ENCODE data around the gene CES4A.
"Not testable (repeated sequence)": the region's sequence is repeated elsewhere in the genome, so short reads cannot be mapped to it uniquely, and the experiment has no call there.

Gene CES4A

DNA sequence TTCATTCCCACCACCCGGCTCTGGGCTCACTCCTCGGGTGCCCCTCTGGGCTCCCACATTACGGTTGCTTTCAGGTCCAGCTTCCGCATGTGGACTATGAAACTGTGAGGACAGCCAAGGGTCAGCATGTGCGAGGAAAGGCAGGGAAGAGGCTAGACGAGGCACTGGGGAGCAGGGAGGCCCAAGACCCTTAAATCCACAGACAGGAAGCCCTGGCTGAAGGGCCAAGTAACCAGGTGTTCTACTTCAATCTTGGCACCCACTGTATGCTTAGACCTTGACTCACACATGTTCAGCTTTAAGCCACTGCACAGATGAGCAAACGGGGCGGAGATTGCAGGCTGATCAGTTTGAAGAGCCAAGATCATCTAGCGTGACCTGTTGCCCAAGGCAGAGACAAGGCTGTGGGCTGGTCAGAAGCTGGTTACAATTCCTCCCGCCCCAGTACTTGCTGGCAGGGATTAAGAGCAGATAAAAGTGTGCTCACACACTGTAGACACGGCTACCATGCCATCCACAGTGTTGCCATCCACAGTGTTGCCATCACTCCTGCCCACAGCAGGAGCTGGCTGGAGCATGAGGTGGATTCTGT, at the start of gene CES4A:
Gene CES4A (plus strand): TSS at position 393 of the 592 bp plus-strand sequence. CDS start 184 bp downstream, at position 577.
- no peak for DNase-seq

DNA sequence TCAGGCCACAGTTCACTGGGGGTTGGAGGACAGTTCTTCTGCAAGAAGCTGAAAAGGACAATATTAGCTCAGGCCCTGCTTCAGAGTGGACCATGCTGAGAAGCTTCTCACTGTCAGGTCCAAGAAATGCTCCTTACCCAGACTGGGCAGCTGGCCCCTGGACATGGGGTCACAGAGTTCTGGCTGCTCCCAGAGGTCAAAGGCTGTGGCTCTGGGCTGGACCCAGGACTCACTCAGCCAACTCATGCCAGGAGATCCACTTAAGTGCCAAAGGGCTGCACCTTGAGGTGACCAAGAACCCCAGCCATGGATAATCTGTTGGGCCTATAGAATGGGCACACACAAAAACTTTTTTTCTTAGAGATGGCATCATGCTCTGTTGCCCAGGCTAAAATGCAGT, 49.0 kb upstream of the CES4A start:
- DNase-seq = no peak

DNA sequence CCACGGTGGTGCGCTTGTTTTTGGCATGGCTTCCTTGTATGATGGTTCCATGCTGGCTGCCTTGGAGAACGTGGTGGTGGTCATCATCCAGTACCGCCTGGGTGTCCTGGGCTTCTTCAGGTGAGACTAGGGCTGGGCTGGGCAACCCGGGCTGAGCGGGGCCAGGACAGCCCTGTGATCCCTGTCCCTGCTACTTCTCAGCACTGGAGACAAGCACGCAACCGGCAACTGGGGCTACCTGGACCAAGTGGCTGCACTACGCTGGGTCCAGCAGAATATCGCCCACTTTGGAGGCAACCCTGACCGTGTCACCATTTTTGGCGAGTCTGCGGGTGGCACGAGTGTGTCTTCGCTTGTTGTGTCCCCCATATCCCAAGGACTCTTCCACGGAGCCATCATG, 48.2 kb upstream of the CES4A start:
- DNase-seq = no peak

DNA sequence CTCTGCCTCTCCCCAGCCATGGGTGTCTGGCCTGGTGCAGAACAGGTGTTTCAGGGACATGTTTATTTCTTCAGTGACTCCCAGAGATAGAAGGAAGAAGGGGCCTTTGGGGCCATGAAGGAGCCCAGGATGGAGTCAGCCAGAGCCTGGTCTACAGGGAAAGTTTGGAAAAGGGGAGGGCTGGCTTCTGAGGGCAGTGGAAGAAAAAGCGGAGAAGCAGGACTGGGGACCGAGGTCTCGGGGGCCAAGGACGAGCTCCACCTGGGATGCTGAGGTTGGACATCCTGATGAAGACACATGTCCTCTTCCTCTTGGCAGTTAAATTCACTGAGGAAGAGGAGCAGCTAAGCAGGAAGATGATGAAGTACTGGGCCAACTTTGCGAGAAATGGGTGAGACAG, 45.4 kb upstream of the CES4A start:
- no peak for DNase-seq

DNA sequence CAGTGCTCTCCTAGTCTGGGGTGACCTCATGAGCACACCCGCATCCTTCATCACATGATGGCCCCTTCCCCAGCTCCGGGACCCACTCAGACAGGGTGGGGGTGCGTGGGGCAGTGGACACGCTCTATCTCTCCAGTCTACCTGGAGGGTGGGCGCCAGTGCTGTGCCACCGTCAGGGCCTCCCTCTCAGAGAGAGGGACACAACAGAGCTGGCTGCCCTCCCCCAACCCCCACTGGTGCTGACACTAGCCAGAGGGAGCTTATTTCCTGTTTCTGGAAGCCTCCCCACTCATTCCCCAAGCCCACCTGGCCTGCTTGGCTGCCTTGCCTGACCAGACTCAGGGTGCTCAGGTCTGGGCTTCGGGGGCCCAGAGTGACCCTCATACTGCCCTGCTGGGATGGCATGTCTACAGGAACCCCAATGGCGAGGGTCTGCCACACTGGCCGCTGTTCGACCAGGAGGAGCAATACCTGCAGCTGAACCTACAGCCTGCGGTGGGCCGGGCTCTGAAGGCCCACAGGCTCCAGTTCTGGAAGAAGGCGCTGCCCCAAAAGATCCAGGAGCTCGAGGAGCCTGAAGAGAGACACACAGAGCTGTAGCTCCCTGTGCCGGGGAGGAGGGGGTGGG, 44.8 kb upstream of the CES4A start:
- DNase-seq = no peak

DNA sequence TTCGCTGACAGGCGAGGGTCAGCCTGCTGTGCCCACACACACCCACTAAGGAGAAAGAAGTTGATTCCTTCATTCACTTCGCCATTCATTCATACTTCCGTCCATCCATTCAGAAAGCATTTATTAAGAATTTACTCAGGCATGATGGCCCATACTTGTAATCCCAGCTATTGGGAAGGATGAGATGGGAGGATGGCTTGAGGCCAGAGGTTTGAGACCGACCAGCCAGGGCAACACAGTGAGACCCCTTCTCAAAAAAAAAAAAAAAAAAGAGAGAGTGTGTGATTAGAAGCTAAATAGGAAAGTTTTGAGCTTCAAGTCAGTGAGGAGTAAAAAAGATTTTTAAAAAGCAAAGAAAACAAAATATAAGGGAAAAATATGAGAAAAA, 44.3 kb upstream of the CES4A start:
- no peak for DNase-seq

DNA sequence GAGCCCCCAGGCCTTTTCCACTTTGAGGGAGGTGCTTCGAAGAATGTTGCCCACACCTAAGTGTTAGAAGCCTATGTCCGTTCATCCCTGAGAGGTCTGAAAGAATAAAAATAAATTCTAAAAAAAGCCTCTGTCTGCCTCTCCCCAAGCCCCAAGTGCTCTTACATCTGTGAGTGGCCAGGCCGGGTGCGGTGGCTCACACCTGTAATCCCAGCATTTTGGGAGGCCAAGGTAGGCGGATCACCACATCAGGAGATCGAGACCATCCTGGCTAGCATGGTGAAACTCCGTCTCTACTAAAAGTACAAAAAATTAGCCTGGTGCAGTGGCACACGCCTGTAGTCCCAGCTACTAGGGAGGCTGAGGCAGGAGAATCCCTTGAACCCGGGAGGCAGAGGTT, 43.4 kb upstream of the CES4A start:
- not testable (repeated sequence) for DNase-seq

DNA sequence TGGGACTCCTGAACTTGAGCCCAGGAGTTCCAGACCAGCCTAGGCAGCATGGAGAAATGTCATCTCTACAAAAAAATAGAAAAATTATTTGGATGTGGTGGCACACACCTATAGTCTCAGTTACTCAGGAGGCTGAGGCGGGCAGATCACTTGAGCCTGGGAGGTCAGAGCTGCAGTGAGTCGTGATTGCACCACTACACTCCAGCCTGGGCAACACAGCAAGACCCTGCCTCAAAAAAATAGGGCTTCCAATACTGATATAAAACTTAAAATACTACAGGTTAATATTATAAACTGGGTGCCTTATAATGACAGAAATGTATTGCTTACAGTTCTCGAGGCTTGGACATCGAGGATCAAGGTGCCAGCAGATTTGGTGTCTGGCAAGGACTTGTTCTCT, 42.5 kb upstream of the CES4A start:
- no peak for DNase-seq

DNA sequence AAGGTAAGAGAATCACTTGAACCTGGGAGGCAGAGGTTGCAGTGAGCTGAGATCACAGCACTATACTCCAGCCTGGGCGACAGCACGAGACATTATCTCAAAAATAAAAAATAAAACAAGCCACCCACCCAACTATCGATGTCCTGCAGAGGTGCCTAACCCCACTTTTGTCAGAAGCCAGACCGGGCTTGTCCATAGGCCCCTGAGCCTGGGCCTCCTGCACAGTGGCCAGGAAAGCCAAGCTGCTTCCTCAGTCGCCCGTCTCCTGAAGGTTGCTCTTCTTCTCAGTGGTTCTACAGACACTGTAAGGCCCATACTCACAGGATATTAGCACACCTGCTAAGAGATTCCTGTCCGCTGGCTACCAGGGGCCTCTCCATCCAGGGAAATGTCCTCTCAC, 41.8 kb upstream of the CES4A start:
- DNase-seq = no peak

DNA sequence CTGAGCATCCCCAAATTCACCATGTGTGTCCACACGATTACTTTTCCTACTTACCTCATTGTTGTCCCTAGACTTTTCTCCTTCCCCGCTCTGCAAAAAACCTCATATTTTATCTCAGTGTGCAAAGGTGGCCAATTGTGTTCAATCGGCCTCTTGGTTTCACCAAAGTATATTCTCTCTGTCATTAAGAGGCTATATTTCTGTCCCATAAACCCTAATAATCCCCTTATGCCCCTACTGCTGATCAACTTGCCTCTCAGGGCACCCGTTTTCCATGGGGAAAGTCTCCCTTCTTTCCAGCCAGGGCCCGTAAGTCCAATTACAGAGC, 41.5 kb upstream of the CES4A start:
- no peak for DNase-seq

DNA sequence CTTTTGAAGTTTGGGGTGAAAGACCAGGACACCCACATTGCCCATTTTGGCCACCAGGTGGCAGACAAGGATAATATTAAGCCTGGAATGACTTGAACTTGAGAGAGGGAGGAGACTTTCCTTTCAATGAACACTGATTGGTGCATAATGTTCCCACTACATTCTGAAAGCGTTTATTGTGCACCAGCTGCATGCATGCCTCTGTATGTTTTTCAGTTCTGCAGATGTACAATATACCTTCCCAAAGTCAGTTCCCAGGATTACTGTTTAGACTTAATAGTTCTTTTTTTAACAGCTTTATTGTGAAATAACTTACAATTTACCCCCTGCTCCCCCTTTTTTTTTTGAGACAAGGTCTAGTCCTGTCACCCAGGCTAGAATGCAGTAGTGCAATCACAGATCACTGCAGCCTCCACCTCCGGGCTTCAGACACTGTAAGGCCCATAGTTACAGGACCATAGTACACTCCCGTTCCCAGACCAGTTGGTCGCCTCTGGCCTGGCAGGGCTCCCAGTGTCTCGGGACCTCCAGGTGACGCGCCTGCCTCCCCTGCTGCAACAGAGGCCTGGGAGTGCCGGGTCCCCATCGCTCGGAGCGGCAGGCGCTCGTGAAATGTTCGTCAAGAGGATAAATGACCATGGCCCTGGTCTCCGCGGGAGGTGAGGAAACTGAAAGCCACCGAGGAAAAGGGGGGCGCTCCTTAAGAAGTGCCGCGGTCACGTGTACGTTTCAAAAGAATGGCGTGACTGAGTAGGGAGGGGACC, 40.9 kb upstream of the CES4A start:
- DNase-seq = peak; percentile 75

DNA sequence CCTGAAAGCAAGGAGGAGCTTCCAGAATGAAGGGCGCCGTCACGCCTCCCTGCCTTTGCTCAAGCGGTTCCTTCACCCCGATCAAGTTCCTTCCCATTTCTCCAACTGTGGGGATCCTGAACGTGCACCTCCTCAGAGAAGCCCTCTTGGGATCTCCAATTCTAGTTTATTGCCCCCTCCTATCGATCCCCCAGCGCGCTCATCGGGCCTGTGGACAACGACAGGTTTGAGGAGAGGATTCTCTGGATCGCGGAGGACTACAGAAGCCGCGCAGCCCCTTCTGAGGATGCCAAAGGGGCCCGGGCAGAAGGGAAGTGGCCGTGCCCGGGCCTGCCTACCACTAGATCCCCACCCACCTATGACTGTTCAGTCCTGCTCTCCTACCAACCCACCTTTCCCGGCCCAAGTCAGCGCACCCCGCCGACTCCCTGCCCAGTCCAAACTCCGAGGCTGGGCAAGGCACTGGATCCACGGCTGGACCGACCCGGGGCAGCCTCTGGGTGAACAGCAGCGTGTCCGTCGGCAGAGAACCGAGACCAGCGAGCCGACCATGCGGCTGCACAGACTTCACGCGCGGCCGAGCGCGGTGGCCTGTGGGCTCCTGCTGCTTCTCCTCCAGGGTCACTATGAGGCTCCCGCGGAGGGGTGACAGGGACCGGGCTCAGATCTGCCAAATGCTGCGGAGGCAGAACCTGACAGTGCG, 40.1 kb upstream of the CES4A start:
- no peak for DNase-seq

DNA sequence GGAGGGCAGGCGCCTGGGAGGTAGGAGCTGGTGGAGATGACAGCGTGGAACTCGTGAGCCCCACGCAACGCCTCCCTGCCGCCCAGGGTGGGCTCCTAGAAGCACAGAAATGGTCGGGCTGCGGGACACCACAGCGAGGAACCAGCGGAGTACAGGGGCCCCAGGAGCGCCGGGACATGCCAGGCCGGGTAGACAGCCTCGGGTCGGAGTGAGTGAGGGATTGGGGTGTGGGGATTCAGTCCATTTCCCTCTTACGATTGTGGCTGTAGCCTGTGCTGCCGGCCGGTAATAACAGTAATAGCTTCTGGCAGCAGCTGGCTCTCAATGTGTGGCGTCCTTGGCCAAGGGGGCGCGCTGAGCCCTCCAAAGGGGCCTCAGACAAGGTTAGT, 39.6 kb upstream of the CES4A start:
- no peak for DNase-seq

DNA sequence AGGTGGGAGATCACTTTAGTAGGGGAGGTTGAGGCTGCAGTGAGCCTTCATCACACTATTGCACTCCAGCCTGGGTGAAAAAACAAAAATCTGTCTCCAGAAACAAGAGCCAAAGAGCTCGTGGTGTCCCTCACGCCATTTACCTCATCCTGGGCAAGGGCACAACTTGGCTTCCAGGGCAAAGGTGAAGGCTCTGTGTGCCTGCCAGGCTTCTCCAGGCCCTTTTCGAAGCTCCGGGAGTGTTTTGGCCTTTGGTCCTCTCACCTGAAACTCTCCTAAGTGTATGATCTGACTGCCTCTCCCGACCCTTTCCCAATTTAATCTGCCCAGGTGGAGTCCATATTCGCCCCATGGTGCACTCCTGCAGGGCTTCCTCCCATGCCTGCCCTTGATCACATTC, 38.9 kb upstream of the CES4A start:
- DNase-seq = no peak

DNA sequence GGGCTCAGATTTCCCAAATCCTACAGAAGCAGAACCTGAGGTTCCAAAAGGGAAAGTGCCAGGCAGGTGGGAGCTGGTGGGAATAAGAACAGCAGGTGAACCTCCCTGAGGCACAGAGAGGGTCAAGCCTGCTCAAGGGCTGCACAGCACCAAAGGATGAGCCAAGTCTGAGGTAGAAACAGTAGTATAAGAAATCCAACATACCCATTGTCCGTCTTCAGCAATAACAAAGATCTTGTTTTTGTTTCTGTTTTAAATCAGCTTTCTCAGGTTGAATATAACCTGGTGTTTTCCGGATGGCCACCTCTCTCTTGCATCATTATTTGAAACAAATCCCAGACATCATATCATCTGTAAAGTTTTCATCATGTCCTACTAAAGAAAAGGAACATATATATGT, 38.0 kb upstream of the CES4A start:
- no peak for DNase-seq

DNA sequence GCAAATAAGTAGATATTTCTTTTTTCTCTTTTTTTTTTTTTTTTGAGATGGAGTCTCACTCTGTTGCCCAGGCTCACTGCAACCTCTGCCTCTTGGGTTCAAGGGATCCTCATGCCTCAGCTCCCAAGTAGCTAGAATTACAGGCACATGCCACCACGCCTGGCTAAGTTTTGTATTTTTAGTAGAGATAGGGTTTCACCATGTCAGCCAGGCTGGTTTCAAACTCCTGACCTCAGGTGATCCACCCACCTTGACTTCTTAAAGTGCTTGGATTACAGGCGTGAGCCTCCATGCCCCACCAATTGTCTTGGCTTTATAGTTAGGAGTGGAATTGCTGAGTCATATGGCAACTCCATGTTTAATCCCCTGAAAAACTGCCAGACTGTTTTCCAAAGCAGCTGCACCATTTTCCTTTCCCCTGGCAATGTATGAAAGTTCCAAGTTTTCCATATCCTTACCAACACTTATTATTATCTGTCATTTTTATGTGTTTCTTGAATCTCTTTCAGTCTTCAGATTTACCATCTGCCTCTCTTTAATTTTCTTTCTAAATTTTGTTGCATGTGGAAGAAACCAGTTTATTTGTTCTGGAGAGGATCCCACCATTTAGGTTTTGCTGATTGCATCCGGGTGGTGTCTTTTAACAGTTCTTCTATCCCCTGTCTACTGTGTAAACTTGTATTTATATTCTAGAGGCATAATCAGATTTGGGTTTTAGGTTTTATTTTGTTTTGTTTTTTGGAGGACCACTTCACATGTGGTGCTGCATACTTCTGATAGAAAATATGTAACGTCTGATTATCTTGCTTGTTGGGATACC, 37.2 kb upstream of the CES4A start:
- no peak for DNase-seq

DNA sequence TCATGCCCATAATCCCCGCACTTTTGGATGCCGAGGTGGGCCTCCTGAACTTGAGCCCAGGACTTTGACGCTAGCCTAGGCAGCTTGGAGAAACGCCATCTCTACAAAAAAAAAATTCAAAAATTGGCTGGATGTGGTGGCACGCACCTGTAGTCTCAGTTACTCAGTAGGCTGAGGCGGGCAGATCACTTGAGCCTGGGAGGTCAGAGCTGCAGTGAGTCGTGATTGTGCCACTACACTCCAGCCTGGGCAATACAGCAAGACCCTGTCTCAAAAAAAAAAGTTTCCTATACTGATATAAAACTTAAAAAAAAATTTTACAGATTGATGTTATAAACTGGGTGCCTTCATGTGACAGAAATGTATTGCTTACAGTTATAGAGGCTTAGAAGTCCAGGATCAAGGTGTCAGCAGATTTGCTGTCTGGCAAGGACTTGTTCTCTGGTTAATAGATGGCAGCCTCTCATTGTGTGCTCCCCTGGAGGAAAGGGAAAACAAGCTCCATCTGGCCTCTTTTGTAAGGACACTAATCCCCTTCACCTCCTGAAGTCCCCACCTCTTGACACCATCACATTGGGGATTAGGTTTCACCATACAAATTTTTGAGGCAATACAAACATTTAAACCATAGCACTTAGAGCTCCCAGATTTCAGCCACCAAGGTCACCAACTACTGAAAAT, 35.8 kb upstream of the CES4A start:
- no peak for DNase-seq

DNA sequence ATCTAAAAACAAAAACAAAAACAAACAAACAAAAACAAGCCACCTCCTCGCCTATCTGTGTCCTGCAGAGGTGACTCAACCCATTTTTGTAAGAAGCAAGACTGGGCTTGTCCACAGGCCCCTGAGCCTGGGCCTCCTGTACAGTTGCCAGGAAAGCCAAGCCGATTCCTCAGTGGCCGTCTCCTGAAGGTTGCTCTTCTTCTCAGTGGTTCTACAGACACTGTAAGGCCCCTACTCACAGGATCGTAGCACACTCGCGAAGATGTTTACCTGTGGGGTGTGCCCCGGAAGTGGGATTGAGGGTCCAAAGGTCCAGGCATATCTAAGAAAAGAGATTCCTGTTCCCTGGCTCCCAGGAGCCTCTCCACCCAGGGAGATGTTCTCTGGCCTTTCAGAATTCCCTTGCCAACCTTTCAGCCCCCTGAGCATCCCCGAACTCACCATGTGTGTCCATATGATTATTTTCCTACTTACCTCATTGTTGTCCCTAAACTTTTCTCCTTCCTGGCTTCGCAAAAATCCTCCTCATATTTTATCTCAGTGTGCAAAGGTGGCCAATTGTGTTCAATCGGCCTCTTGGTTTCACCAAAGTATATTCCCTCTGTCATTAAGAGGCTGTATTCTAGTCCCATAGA, 34.8 kb upstream of the CES4A start:
- DNase-seq = no peak

DNA sequence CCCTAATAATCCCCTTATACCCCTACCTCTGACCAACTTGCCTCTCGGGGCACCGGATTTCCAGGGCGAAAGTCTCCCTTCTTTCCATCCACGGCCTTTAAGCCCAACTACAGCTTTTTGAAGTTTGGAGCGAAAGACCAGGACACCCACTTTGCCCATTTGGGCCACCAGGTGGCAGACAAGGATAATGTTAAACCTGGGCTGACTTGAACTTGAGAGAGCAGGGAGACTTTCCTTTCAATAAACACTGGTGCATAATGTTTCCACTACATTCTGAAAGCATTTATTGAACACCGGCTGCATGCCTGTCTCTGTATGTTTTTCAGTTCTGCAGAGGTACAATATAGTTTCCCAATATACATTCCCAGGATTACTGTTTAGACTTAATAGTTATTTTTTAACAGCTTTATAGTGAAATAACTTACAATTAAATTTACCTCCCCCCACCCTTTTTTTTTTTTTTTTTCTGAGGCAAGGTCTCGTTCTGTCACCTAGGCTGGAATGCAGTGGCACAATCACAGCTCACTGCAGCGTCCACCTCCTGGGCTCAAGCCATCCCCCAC, 34.2 kb upstream of the CES4A start:
- peak; percentile 68 for DNase-seq

DNA sequence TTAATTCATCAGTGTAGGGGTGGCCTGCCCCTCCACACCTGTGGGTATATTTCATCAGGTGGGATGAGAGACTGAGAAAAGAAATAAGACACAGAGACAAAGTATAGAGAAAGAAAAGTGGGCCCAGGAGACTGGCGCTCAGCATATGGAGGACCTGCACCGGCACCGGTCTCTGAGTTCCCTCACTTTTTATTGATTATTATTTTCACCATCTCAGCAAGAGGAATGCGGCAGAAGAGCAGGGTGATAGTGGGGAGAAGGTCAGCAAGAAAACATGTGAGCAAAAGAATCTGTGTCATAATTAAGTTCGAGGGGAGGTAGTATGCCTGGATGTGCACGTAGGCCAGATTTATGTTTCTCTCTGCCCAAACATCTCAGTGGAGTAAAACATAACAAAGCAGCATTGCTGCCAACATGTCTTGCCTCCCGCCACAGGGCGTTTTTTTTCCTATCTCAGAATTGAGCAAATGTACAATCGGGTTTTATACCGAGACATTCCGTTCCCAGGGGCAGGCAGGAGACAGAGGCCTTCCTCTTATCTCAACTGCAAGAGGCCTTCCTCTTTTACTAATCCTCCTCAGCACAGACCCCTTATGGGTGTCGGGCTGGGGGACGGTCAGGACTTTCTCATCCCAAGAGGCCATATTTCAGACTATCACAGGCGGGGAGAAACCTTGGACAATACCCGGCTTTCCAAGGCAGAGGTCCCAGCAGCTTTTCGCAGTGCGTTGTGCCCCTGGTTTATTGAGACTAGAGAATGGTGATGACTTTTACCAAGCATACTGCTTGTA, 32.8 kb upstream of the CES4A start:
- DNase-seq = not testable (repeated sequence)

DNA sequence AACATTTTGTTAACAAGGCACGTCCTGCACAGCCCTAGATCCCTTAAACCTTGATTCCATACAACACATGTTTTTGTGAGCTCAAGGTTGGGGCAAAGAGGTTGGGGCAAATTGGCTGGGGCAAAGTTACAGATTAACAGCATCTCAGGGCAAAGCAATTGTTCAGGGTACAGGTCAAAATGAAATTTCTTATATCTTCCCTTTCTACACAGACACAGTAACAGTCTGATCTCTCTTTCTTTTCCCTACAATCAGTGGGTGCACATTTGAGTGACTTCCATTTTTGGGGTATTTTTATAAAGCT, 32.3 kb upstream of the CES4A start:
- DNase-seq = not testable (repeated sequence)
